HepG2 (cell line): ENCODE data around the gene CAPS. TPM values are rescaled to one million over a fixed set of nuclear protein-coding genes. Genes with fewer than 3 reads are reported as not detected.
A peak's percentile ranks its signal among the peaks of the same experiment; 100 is the strongest.

Experiments
- AGO1 ChIP-seq: fragments of 200-400 bp; formaldehyde crosslinking; IDR thresholded peaks from 2 replicates; pipeline ENCODE4 v1.6.1; 2017; ENCODE audit warnings: mild to moderate bottlenecking, low read depth, low read length, moderate library complexity; ENCODE audit not compliant: poor library complexity, severe bottlenecking
- DPF2 ChIP-seq: sonication (generic); formaldehyde crosslinking; IDR thresholded peaks from 2 replicates; pipeline ENCODE4 v1.4.0; 2020; ENCODE audit warnings: mild to moderate bottlenecking, low read depth, missing genetic modification reagents, borderline replicate concordance
- FOXK2 ChIP-seq: fragments of 450-650 bp; IDR thresholded peaks from 2 replicates; pipeline ENCODE4 v1.6.1; 2016
- IRF9 ChIP-seq: sonication (generic); formaldehyde crosslinking; IDR thresholded peaks from 2 replicates; pipeline ENCODE4 v1.8.0; 2022; ENCODE audit warnings: missing genetic modification reagents, mild to moderate bottlenecking, borderline replicate concordance
- PCBP2 ChIP-seq: fragments of 200-400 bp; formaldehyde crosslinking; optimal IDR thresholded peaks from 2 replicates; pipeline ENCODE3; 2018; ENCODE audit warnings: low read length, low read depth; ENCODE audit not compliant: poor library complexity, severe bottlenecking
- REST ChIP-seq, 2 experiments: IDR thresholded peaks; 2 replicates each; pipeline ENCODE4 v1.6.1; 2011 to 2012; ENCODE audit warnings: low read length in 2 of 2, borderline replicate concordance in 1 of 2, low read depth in 1 of 2, mild to moderate bottlenecking in 1 of 2, moderate library complexity in 1 of 2
- RXRA ChIP-seq: sonication (generic); formaldehyde crosslinking; IDR thresholded peaks from 2 replicates; pipeline ENCODE4 v1.5.1; 2020; ENCODE audit warnings: missing genetic modification reagents
- SALL1 ChIP-seq: sonication (generic); formaldehyde crosslinking; IDR thresholded peaks from 2 replicates; pipeline ENCODE4 v1.8.0; 2022; ENCODE audit warnings: mild to moderate bottlenecking, missing genetic modification reagents
- SKI ChIP-seq: fragments of 450-650 bp; IDR thresholded peaks from one replicate; pipeline ENCODE4 v1.6.1; 2018; ENCODE audit warnings: mild to moderate bottlenecking; ENCODE audit not compliant: partially characterized antibody
- SMYD3 ChIP-seq: sonication (generic); formaldehyde crosslinking; IDR thresholded peaks from 2 replicates; pipeline ENCODE4 v1.8.1; 2023; ENCODE audit warnings: mild to moderate bottlenecking, missing genetic modification reagents
- TBX2 ChIP-seq: sonication (generic); formaldehyde crosslinking; IDR thresholded peaks from 2 replicates; pipeline ENCODE4 v1.5.0; 2020; ENCODE audit warnings: missing genetic modification reagents, mild to moderate bottlenecking, borderline replicate concordance
- ZBTB20 ChIP-seq: sonication (generic); formaldehyde crosslinking; IDR thresholded peaks from 2 replicates; pipeline ENCODE4 v1.8.1; 2023; ENCODE audit warnings: missing genetic modification reagents, low read depth, mild to moderate bottlenecking, borderline replicate concordance
- ZFP36 ChIP-seq: fragments of 150-350 bp; IDR thresholded peaks from 2 replicates; pipeline ENCODE4 v1.6.1; 2018; ENCODE audit warnings: borderline replicate concordance, low read length, low read depth; ENCODE audit not compliant: partially characterized antibody
- ZNF225 ChIP-seq: sonication (generic); formaldehyde crosslinking; IDR thresholded peaks from 2 replicates; pipeline ENCODE4 v1.4.0; 2020; ENCODE audit warnings: mild to moderate bottlenecking, missing genetic modification reagents
- ZNF264 ChIP-seq: sonication (generic); formaldehyde crosslinking; IDR thresholded peaks from 2 replicates; pipeline ENCODE4 v1.4.0; 2020; ENCODE audit warnings: missing genetic modification reagents
- ZNF382 ChIP-seq: sonication (generic); formaldehyde crosslinking; IDR thresholded peaks from 2 replicates; pipeline ENCODE4 v1.5.0; 2020; ENCODE audit warnings: missing genetic modification reagents, mild to moderate bottlenecking, borderline replicate concordance
- ZNF772 ChIP-seq: sonication (generic); formaldehyde crosslinking; IDR thresholded peaks from 2 replicates; pipeline ENCODE4 v1.5.0; 2020; ENCODE audit warnings: mild to moderate bottlenecking, missing genetic modification reagents
- ZNF792 ChIP-seq: IDR thresholded peaks from 2 replicates; pipeline ENCODE4 v1.6.1; 2016
- polyA plus RNA-seq, 8 experiments: library from polyadenylated mRNA; depleted of rRNA in 3 of 8; stranded (reverse) in 7 of 8; unstranded in 1 of 8; fragments of >200 nt; fragmentation: Illumina TruSeq in 4 of 8; extraction: Trizol in 4 of 8; gene quantifications; 2 replicates each; pipeline versions ENCODE4 v1.2.1 to v1.2.3, GENCODE V29; 2011 to 2016; ENCODE audit warnings: low read depth in 4 of 8, missing spikeins in 1 of 8, mixed read lengths in 1 of 8; ENCODE audit not compliant: insufficient read depth in 1 of 8
- total RNA-seq, 5 experiments: library from RNA; depleted of rRNA; stranded (reverse); fragments of >200 nt; fragmentation: Illumina TruSeq; extraction: Trizol; gene quantifications; 2 replicates each; pipeline ENCODE4 v1.2.3, GENCODE V29; 2016; ENCODE audit warnings: low read depth in 1 of 5
- TF ChIP-seq, protein P1 (sequence below): sonication (generic); formaldehyde crosslinking; IDR thresholded peaks from 2 replicates; pipeline ENCODE4 v1.4.0; 2020; ENCODE audit warnings: missing genetic modification reagents; ENCODE audit errors: not compliant biosample characterization
- TF ChIP-seq, protein P2 (sequence below): sonication (generic); formaldehyde crosslinking; IDR thresholded peaks from 2 replicates; pipeline ENCODE4 v1.4.0; 2020; ENCODE audit warnings: missing genetic modification reagents, borderline replicate concordance
- TF ChIP-seq, protein P3 (sequence below): sonication (generic); formaldehyde crosslinking; IDR thresholded peaks from 2 replicates; pipeline ENCODE4 v1.4.0; 2020; ENCODE audit warnings: mild to moderate bottlenecking, missing genetic modification reagents

Gene CAPS
- total and polyA plus RNA-seq, 2 of the 13 experiments (the other 11 are each of a cell fraction or from before 2014, with no cell fraction given) = 3.1 TPM

GRCh38 chr19:5914358-5914774 lies 312 bp downstream of the CAPS start (continued):
- TF ChIP-seq REST (IDR thresholded peaks at IDR 0.05; ENCODE audit: borderline replicate concordance in 1 of 2, low read depth in 1 of 2, low read length in 2 of 2) (no peak), SMYD3 (CRISPR knock-in tag) (0 out of 2 replicates have a peak, but pooled peaks have one; percentile 26), SALL1 (CRISPR knock-in tag) (0 out of 2 replicates have a peak, but pooled peaks have one; percentile 17), RXRA (CRISPR knock-in tag) (0 out of 2 replicates have a peak, but pooled peaks have one; percentile 7), ZNF264 (no peak), ZNF225 (CRISPR knock-in tag) (no peak), ZNF792 (CRISPR knock-in tag) (no peak), SKI (no peak), ZNF772 (CRISPR knock-in tag) (no peak), ZBTB20 (CRISPR knock-in tag) (no peak), ZFP36 (no peak), FOXK2 (no peak), DPF2 (CRISPR knock-in tag) (no peak), IRF9 (CRISPR knock-in tag) (no peak), AGO1 (peak; percentile 5), ZNF382 (CRISPR knock-in tag) (no peak), TBX2 (no peak), PCBP2 (no peak)
- TF ChIP-seq, protein P1, sequence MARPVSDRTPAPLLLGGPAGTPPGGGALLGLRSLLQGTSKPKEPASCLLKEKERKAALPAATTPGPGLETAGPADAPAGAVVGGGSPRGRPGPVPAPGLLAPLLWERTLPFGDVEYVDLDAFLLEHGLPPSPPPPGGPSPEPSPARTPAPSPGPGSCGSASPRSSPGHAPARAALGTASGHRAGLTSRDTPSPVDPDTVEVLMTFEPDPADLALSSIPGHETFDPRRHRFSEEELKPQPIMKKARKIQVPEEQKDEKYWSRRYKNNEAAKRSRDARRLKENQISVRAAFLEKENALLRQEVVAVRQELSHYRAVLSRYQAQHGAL (CRISPR knock-in tag) = no peak
- TF ChIP-seq, protein P2, sequence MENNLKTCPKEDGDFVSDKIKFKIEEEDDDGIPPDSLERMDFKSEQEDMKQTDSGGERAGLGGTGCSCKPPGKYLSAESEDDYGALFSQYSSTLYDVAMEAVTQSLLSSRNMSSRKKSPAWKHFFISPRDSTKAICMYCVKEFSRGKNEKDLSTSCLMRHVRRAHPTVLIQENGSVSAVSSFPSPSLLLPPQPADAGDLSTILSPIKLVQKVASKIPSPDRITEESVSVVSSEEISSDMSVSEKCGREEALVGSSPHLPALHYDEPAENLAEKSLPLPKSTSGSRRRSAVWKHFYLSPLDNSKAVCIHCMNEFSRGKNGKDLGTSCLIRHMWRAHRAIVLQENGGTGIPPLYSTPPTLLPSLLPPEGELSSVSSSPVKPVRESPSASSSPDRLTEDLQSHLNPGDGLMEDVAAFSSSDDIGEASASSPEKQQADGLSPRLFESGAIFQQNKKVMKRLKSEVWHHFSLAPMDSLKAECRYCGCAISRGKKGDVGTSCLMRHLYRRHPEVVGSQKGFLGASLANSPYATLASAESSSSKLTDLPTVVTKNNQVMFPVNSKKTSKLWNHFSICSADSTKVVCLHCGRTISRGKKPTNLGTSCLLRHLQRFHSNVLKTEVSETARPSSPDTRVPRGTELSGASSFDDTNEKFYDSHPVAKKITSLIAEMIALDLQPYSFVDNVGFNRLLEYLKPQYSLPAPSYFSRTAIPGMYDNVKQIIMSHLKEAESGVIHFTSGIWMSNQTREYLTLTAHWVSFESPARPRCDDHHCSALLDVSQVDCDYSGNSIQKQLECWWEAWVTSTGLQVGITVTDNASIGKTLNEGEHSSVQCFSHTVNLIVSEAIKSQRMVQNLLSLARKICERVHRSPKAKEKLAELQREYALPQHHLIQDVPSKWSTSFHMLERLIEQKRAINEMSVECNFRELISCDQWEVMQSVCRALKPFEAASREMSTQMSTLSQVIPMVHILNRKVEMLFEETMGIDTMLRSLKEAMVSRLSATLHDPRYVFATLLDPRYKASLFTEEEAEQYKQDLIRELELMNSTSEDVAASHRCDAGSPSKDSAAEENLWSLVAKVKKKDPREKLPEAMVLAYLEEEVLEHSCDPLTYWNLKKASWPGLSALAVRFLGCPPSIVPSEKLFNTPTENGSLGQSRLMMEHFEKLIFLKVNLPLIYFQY (CRISPR knock-in tag) = no peak
- TF ChIP-seq, protein P3, sequence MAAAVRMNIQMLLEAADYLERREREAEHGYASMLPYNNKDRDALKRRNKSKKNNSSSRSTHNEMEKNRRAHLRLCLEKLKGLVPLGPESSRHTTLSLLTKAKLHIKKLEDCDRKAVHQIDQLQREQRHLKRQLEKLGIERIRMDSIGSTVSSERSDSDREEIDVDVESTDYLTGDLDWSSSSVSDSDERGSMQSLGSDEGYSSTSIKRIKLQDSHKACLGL (CRISPR knock-in tag) = no peak
